ENCODE data around the gene MID1. TPM values are rescaled to one million over a fixed set of nuclear protein-coding genes. Genes with fewer than 3 reads are reported as not detected.

The MID1 gene
- total and polyA plus RNA-seq, 4 donors, result 4.3 to 25.8 (median 12.9) TPM

- WGBS, 2 donors, result 62 to 74% methylated on average over 6 of the region's 6 CpGs
- H3K4me3 ChIP-seq, result no peak overlapping the region
- ATAC-seq (ENCODE audit: insufficient read depth, low FRiP score), result no peak
Observed at GRCh38 chrX:10554612-10555270, 65.6 kb downstream of the MID1 start.

GRCh38 chrX:10549280-10549679 lies 71.1 kb downstream of the MID1 start:
- no peak for TF ChIP-seq CTCF (IDR thresholded peaks at IDR 0.05; ENCODE audit: control extremely low read depth, extremely low read depth)
- Histone ChIP-seq H3K4me3 (no peak overlapping the region), H3K9ac (ENCODE audit: insufficient read depth in 1 of 2, low read length in 2 of 2) (no peak overlapping the region), H3K36me3 (ENCODE audit: control insufficient read depth in 4 of 4, insufficient read depth in 4 of 4, low read length in 4 of 4) (no peaks in the 10 kb centered on the region), H3K27me3 (ENCODE audit: control insufficient read depth in 3 of 3, insufficient read depth in 3 of 3, low read length in 2 of 3) (peaks cover 0 to 5% (median 0%) of the 10 kb centered on the region in 3 donors), H3K9me3 (ENCODE audit: control insufficient read depth in 4 of 4, insufficient read depth in 3 of 4, low read length in 3 of 4) (no peaks in the 10 kb centered on the region), H3K4me1 (ENCODE audit: control insufficient read depth in 5 of 5, insufficient read depth in 5 of 5, low read length in 5 of 5) (peaks cover 0 to 6% (median 0%) of the 10 kb centered on the region in 5 donors), H3K27ac (ENCODE audit: low read depth in 1 of 2, low read length in 1 of 2) (no peak overlapping the region)
- WGBS, 2 donors, result 67 to 89% methylated on average over 2 of the region's 2 CpGs
- DNase-seq, result no peak
- no peak for ATAC-seq (ENCODE audit: insufficient read depth, low FRiP score)

More at GRCh38 chrX:10554612-10555270, 65.6 kb downstream of the MID1 start:
- TF ChIP-seq CTCF (IDR thresholded peaks at IDR 0.05; ENCODE audit: control extremely low read depth, extremely low read depth), result no peak
- Histone ChIP-seq H3K9me3 (ENCODE audit: control insufficient read depth in 4 of 4, insufficient read depth in 3 of 4, low read length in 3 of 4) (no peaks in the 10 kb centered on the region), H3K36me3 (ENCODE audit: control insufficient read depth in 4 of 4, insufficient read depth in 4 of 4, low read length in 4 of 4) (no peaks in the 10 kb centered on the region), H3K4me1 (ENCODE audit: control insufficient read depth in 5 of 5, insufficient read depth in 5 of 5, low read length in 5 of 5) (peaks cover 0 to 10% (median 5%) of the 10 kb centered on the region in 5 donors), H3K9ac (ENCODE audit: insufficient read depth in 1 of 2, low read length in 2 of 2) (no peak overlapping the region), H3K27me3 (ENCODE audit: control insufficient read depth in 3 of 3, insufficient read depth in 3 of 3, low read length in 2 of 3) (peaks cover 0 to 6% (median 5%) of the 10 kb centered on the region in 3 donors), H3K27ac (ENCODE audit: low read depth in 1 of 2, low read length in 1 of 2) (peak overlapping the region in 1 of 2 donors; percentile 53)
- DNase-seq, result peak in 1 of 3 donors; percentile 41

DNA sequence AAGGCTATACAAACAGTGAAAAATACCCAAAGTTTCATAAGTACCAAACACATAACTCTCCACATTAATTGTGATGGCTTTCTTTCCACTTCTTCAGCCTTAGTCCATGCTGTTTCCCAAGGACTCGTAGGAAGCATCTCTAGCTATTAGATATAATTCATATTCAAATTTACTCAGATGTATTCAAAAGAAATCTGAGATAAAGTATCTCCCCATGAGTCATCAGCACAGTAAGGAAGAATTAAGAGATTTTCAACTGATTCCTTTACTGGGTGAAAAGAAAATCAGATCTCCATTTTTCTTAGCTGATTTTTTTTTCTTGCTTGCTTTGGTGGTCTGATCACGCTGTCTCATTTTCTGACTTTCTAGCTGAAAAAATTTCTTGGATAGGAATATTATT lies 71.7 kb downstream of the MID1 start:
- no peak for ATAC-seq (ENCODE audit: insufficient read depth, low FRiP score)
- no peak for DNase-seq
- H3K9me3 ChIP-seq (ENCODE audit: control insufficient read depth in 4 of 4, insufficient read depth in 3 of 4, low read length in 3 of 4), result no peaks in the 10 kb centered on the region
- 69 to 93% methylated on average over 2 of the region's 2 CpGs for WGBS, 2 donors
- H3K4me3 ChIP-seq, result no peak overlapping the region
- no peak for TF ChIP-seq CTCF (IDR thresholded peaks at IDR 0.05; ENCODE audit: control extremely low read depth, extremely low read depth)
- peaks cover 0 to 7% (median 0%) of the 10 kb centered on the region in 3 donors for H3K27me3 ChIP-seq (ENCODE audit: control insufficient read depth in 3 of 3, insufficient read depth in 3 of 3, low read length in 2 of 3)
- H3K36me3 ChIP-seq (ENCODE audit: control insufficient read depth in 4 of 4, insufficient read depth in 4 of 4, low read length in 4 of 4), result no peaks in the 10 kb centered on the region
- no peak overlapping the region for H3K27ac ChIP-seq (ENCODE audit: low read depth in 1 of 2, low read length in 1 of 2)
- H3K4me1 ChIP-seq (ENCODE audit: control insufficient read depth in 5 of 5, insufficient read depth in 5 of 5, low read length in 5 of 5), result peaks cover 0 to 6% (median 0%) of the 10 kb centered on the region in 5 donors
- no peak overlapping the region for H3K9ac ChIP-seq (ENCODE audit: insufficient read depth in 1 of 2, low read length in 2 of 2)
